Measurements from ENCODE around the gene FGF18.

The FGF18 gene

GRCh38 chr5:171506951-171507350, 87.5 kb downstream of the FGF18 start:
- DNase-seq: no peak

Measured in stimulated activated CD4-positive, alpha-beta T cell treated with anti-CD3 and anti-CD28 coated beads, Interleukin-2, amount 100 ng/mL, for 48 hours (primary cell).